Glutamatergic neuron (in vitro differentiated cells): ENCODE results near the gene DSG3. TPM values are rescaled to one million over a fixed set of nuclear protein-coding genes. Genes with fewer than 3 reads are reported as not detected.

Source experiments
- DNase-seq: peaks from one replicate; pipeline ENCODE4 v3.0.0; 2022
- H3K27ac Mint-ChIP-seq: one replicate; pipeline ENCODE4 v1.8.0; 2020; ENCODE audit warnings: mild to moderate bottlenecking, mixed read lengths, inconsistent platforms; ENCODE audit not compliant: unreplicated experiment
- H3K27me3 Mint-ChIP-seq: one replicate; pipeline ENCODE4 v1.8.0; 2020; ENCODE audit warnings: mild to moderate bottlenecking, moderate library complexity, mixed read lengths, inconsistent platforms; ENCODE audit not compliant: unreplicated experiment
- H3K36me3 Mint-ChIP-seq: one replicate; pipeline ENCODE4 v1.8.0; 2020; ENCODE audit warnings: mild to moderate bottlenecking, mixed read lengths, inconsistent platforms; ENCODE audit not compliant: unreplicated experiment
- H3K4me1 Mint-ChIP-seq: one replicate; pipeline ENCODE4 v1.8.0; 2020; ENCODE audit warnings: mild to moderate bottlenecking, low read depth, mixed read lengths, inconsistent platforms; ENCODE audit not compliant: unreplicated experiment
- H3K4me3 Mint-ChIP-seq: one replicate; pipeline ENCODE4 v1.8.0; 2020; ENCODE audit warnings: mild to moderate bottlenecking, mixed read lengths, inconsistent platforms; ENCODE audit not compliant: unreplicated experiment
- H3K9me3 Mint-ChIP-seq: one replicate; pipeline ENCODE4 v1.8.0; 2020; ENCODE audit warnings: mild to moderate bottlenecking, moderate library complexity, mixed read lengths, inconsistent platforms; ENCODE audit not compliant: unreplicated experiment
- CTCF ChIP-seq: fragments of 200-600 bp; sonication (generic); IDR thresholded peaks from one replicate; pipeline ENCODE4 v1.5.0; 2021; ENCODE audit not compliant: partially characterized antibody, unreplicated experiment
- total RNA-seq: library from RNA; stranded (reverse); fragmentation: NEBNext Ultra II Directional; extraction: Animal tissue kit (Norgen Biotek cat#: 25700); gene quantifications from one replicate; pipeline ENCODE4 v1.2.1, GENCODE V29; 2021; ENCODE audit not compliant: unreplicated experiment

The DSG3 gene
- total RNA-seq, 1 donor from 2014 or later = not detected

GRCh38 chr18:31413137-31413536, 34.4 kb upstream of the DSG3 start:
- H3K4me3 Mint-ChIP-seq = no peak overlapping the region
- H3K27ac Mint-ChIP-seq = no peak overlapping the region
- DNase-seq = no peak
- no peaks in the 10 kb centered on the region for H3K4me1 Mint-ChIP-seq
- no peak for TF ChIP-seq CTCF
- no peaks in the 10 kb centered on the region for H3K9me3 Mint-ChIP-seq
- no peaks in the 10 kb centered on the region for H3K36me3 Mint-ChIP-seq
- no peaks in the 10 kb centered on the region for H3K27me3 Mint-ChIP-seq

GRCh38 chr18:31417850-31418249, 29.7 kb upstream of the DSG3 start:
- no peak overlapping the region for H3K27ac Mint-ChIP-seq
- no peaks in the 10 kb centered on the region for H3K9me3 Mint-ChIP-seq
- no peaks in the 10 kb centered on the region for H3K36me3 Mint-ChIP-seq
- no peaks in the 10 kb centered on the region for H3K4me1 Mint-ChIP-seq
- H3K27me3 Mint-ChIP-seq = no peaks in the 10 kb centered on the region
- no peak overlapping the region for H3K4me3 Mint-ChIP-seq
- DNase-seq = no peak
- no peak for TF ChIP-seq CTCF

- no peak for DNase-seq
- no peaks in the 10 kb centered on the region for H3K9me3 Mint-ChIP-seq
- H3K27ac Mint-ChIP-seq = no peak overlapping the region
- TF ChIP-seq CTCF = no peak
- no peaks in the 10 kb centered on the region for H3K27me3 Mint-ChIP-seq
- no peaks in the 10 kb centered on the region for H3K4me1 Mint-ChIP-seq
- no peaks in the 10 kb centered on the region for H3K36me3 Mint-ChIP-seq
- no peak overlapping the region for H3K4me3 Mint-ChIP-seq
These were observed 28.0 kb upstream of the DSG3 start for GRCh38 chr18:31419457-31419932.

GRCh38 chr18:31420032-31420431, 27.5 kb upstream of the DSG3 start:
- DNase-seq = no peak
- no peaks in the 10 kb centered on the region for H3K36me3 Mint-ChIP-seq
- no peak overlapping the region for H3K27ac Mint-ChIP-seq

GRCh38 chr18:31420524-31420923, 27.0 kb upstream of the DSG3 start:
- DNase-seq = no peak
- no peak for TF ChIP-seq CTCF
- no peaks in the 10 kb centered on the region for H3K4me1 Mint-ChIP-seq
- no peaks in the 10 kb centered on the region for H3K27me3 Mint-ChIP-seq
- no peaks in the 10 kb centered on the region for H3K36me3 Mint-ChIP-seq
- H3K4me3 Mint-ChIP-seq = no peak overlapping the region
- no peaks in the 10 kb centered on the region for H3K9me3 Mint-ChIP-seq
- no peak overlapping the region for H3K27ac Mint-ChIP-seq

More at GRCh38 chr18:31420032-31420431, 27.5 kb upstream of the DSG3 start:
- Mint-ChIP-seq H3K4me1 (no peaks in the 10 kb centered on the region), H3K4me3 (no peak overlapping the region), H3K9me3 (no peaks in the 10 kb centered on the region), H3K27me3 (no peaks in the 10 kb centered on the region)
- no peak for TF ChIP-seq CTCF
